Measurements from ENCODE around the gene CTBP2.

CTBP2 gene

DNA sequence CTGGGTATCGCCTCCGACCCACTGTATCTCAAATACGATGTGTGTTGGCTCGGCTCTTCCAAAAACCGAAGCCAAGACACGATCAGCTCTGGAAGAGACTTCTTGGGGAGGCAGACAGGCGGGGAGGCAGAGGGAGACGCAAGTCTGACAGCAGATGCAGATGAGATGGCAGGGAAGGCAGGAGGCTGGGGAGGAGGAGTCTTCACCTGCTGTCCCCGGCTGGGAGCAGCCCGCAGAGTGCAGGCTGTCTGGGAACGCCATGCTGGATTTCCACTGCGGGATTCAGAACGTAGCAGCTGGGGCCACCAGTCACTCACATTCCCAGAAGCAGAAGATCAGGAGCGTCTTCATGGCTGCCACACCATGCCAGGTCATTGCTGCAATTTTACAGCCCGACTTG lies 29.4 kb downstream of the CTBP2 start:
- Histone ChIP-seq H3K27me3 (replicated peaks; ENCODE audit: control insufficient read depth, insufficient read depth, low read length) (no peaks in the 10 kb centered on the region; the same call in 1 of the 2 replicates), H3K4me3 (replicated peaks; ENCODE audit: low read depth, low read length) (no peak overlapping the region), H3K36me3 (ENCODE audit: control insufficient read depth, insufficient read depth, low read length) (no peaks in the 10 kb centered on the region)
- TF ChIP-seq, protein P1, sequence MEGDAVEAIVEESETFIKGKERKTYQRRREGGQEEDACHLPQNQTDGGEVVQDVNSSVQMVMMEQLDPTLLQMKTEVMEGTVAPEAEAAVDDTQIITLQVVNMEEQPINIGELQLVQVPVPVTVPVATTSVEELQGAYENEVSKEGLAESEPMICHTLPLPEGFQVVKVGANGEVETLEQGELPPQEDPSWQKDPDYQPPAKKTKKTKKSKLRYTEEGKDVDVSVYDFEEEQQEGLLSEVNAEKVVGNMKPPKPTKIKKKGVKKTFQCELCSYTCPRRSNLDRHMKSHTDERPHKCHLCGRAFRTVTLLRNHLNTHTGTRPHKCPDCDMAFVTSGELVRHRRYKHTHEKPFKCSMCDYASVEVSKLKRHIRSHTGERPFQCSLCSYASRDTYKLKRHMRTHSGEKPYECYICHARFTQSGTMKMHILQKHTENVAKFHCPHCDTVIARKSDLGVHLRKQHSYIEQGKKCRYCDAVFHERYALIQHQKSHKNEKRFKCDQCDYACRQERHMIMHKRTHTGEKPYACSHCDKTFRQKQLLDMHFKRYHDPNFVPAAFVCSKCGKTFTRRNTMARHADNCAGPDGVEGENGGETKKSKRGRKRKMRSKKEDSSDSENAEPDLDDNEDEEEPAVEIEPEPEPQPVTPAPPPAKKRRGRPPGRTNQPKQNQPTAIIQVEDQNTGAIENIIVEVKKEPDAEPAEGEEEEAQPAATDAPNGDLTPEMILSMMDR (IDR thresholded peaks at IDR 0.05; ENCODE audit: insufficient read depth, low read length, poor library complexity, severe bottlenecking), result no peak
- DNase-seq (ENCODE audit: extremely low read depth, insufficient read length), result no peak

DNA sequence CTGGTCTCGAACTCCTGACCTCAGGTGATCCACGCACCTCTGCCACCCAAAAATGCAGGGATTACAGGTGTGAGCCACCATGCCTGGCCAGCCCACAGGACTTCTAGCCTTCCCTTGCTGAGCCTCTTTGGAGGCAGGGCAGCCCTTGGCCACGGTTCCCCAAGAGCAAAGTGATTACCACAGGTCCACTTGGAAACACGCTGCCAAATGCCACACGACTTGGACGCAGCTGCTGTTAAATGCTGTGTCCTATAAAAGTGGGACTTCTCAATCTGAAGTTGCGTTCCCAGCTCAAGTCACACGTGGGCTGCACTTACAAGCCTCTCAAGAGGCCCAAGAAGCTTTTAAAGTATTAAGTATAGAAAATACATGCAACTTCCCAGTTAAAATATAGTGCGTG lies 30.1 kb downstream of the CTBP2 start:
- Histone ChIP-seq H3K4me3 (replicated peaks; ENCODE audit: low read depth, low read length) (no peak overlapping the region), H3K36me3 (ENCODE audit: control insufficient read depth, insufficient read depth, low read length) (no peaks in the 10 kb centered on the region), H3K27me3 (replicated peaks; ENCODE audit: control insufficient read depth, insufficient read depth, low read length) (no peaks in the 10 kb centered on the region; the same call in 1 of the 2 replicates)
- TF ChIP-seq, protein P1 (IDR thresholded peaks at IDR 0.05; ENCODE audit: insufficient read depth, low read length, poor library complexity, severe bottlenecking), result no peak
- no peak for DNase-seq (ENCODE audit: extremely low read depth, insufficient read length)

DNA sequence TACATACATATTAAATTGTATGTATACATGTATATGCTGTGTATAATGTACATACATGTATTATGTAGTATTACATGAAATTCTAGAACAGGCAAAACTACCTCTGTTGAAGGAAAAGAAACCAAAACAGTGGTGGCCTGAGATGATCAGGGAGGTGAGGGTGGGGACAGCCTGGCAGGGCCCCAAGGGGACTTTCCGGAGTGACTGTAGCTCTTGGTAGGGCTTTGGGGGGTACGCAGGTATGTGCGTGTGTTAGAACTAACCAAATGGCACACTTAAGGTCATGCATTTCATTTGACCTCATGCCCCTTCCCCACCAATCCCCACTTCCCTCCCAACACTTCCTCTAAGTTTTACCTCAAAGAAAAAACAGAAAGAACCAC lies 31.3 kb downstream of the CTBP2 start:
- no peak for DNase-seq (ENCODE audit: extremely low read depth, insufficient read length)
- no peaks in the 10 kb centered on the region; the same call in 1 of the 2 replicates for H3K27me3 ChIP-seq (replicated peaks; ENCODE audit: control insufficient read depth, insufficient read depth, low read length)
- TF ChIP-seq, protein P1 (IDR thresholded peaks at IDR 0.05; ENCODE audit: insufficient read depth, low read length, poor library complexity, severe bottlenecking), result no peak
- H3K4me3 ChIP-seq (replicated peaks; ENCODE audit: low read depth, low read length), result no peak overlapping the region
- H3K36me3 ChIP-seq (ENCODE audit: control insufficient read depth, insufficient read depth, low read length), result no peaks in the 10 kb centered on the region

DNA sequence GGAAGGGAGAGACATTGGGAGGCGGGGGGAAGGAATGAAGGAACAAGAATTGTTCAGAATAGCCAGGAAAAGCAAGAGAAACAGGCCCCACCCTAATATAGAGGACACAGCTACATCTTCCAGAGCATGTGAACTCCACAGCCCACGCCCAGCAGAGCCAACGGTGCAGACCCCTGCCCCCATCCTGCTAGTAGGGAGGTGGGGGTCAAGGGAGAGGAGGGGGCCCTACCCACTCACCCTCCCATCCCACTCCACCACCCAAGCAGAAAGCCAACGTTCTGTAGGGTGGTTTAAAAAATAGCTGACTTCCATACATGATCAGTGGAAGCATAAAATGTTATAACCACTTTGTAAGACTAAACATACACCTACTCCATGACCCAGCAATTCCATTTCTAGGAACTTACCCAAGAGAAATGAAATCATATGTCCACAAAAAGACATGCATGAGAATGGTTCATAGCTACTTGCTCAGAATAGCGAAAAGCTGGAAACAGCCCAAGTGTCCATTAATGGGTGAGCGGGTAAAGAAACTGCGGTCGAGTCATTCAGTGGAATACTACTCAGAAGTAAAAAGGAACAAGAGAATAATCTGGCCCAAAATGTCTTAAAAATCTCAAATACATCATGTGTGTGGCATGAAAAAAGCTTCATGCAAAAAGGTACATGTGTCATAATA lies 31.8 kb downstream of the CTBP2 start:
- H3K27me3 ChIP-seq (replicated peaks; ENCODE audit: control insufficient read depth, insufficient read depth, low read length), result no peaks in the 10 kb centered on the region; the same call in none of the 2 replicates
- TF ChIP-seq, protein P1 (IDR thresholded peaks at IDR 0.05; ENCODE audit: insufficient read depth, low read length, poor library complexity, severe bottlenecking), result no peak
- no peaks in the 10 kb centered on the region for H3K36me3 ChIP-seq (ENCODE audit: control insufficient read depth, insufficient read depth, low read length)
- no peak overlapping the region for H3K4me3 ChIP-seq (replicated peaks; ENCODE audit: low read depth, low read length)
- DNase-seq (ENCODE audit: extremely low read depth, insufficient read length), result no peak

DNA sequence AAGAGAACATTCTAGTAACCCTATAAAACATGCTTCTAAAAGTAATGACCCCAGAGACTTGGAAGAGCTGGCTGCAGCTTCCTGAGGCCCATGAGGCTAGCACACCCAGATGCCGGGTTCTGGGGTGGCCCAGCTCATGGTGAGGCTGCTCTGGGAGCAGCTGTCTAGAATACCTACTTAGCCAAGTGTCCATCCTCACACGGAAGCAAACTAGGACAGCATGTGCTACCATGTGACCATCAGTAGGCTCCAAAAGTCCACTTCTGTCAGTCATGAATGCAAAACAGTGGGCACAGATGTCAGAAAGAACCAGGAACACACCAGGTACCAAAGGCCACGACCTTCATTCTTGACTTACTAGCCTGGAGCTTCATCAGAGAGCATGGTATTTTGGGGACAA lies 32.4 kb downstream of the CTBP2 start:
- no peaks in the 10 kb centered on the region for H3K36me3 ChIP-seq (ENCODE audit: control insufficient read depth, insufficient read depth, low read length)

More for the DNA sequence above, 32.4 kb downstream of the CTBP2 start:
- Histone ChIP-seq H3K27me3 (replicated peaks; ENCODE audit: control insufficient read depth, insufficient read depth, low read length) (no peaks in the 10 kb centered on the region; the same call in none of the 2 replicates), H3K4me3 (replicated peaks; ENCODE audit: low read depth, low read length) (no peak overlapping the region)
- no peak for DNase-seq (ENCODE audit: extremely low read depth, insufficient read length)
- TF ChIP-seq, protein P1 (IDR thresholded peaks at IDR 0.05; ENCODE audit: insufficient read depth, low read length, poor library complexity, severe bottlenecking), result no peak

Data from GM06990 (cell line).